HG02970 (cell line): ENCODE results near the gene SBNO2.

Experiments
- ATAC-seq: cut with Tn5 transposase; IDR thresholded peaks from one replicate; pipeline ENCODE4 v1.9.1; 2021; ENCODE audit warnings: mild to moderate bottlenecking, moderate library complexity, moderate number of reproducible peaks; ENCODE audit not compliant: unreplicated experiment, low FRiP score

The SBNO2 gene

DNA sequence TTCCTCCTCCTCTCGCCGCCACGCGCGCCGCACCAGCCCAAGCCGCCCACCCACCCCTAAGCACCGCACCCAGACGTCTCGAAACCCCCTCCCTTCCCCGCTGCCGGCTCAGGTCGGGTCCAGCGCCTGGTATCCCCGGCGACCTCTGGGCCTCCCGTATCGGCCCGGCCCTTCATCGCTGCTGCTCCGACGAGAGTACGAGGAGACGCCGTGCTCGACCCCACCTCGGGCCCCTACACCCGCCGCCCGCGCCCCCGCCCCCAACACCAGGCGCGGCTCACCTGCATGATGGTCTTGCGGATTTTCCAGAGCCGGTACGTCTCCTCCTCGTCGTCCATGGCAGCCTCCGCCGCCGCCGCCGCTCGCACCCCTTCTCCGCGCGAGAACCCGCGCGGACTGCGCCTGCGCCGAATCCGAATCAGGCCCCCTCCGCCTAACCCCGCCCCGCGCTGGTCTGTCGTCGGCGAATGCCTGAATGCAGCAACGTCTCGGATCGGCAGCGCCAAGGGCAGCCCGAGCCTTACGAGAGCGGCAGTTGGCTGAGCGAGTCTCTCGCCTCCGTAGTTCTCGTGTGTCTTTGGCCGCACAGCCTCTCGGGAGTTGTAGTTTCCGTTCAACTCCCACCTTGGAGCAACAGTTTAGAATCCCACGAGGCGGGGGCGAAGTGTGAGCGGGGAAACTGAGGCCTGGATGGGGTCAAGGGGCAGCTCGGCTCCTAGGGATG is 78.9 kb downstream of the SBNO2 start, which contains the start of gene POLR2E:
Gene POLR2E (minus strand): TSS at position 398 of the 724 bp plus-strand sequence. CDS start 60 bp downstream, at position 338.
- peak; percentile 88 for ATAC-seq

DNA sequence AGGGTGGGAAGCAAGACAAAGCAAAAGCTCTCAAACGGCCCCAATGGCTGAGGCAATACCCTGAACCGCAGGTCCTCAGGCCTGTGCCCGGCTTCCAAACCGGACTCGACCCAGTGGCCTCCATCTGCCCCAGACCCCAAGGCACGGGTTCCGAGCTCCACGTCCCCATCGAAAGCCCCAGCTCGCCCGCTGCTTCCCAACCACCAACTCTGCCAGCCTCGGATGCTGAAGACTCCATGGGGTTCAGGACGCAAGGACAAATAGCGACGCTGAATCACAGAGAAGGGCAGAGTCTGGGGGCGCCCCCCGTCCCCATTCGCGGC is 79.5 kb downstream of the SBNO2 start:
- ATAC-seq: no peak

DNA sequence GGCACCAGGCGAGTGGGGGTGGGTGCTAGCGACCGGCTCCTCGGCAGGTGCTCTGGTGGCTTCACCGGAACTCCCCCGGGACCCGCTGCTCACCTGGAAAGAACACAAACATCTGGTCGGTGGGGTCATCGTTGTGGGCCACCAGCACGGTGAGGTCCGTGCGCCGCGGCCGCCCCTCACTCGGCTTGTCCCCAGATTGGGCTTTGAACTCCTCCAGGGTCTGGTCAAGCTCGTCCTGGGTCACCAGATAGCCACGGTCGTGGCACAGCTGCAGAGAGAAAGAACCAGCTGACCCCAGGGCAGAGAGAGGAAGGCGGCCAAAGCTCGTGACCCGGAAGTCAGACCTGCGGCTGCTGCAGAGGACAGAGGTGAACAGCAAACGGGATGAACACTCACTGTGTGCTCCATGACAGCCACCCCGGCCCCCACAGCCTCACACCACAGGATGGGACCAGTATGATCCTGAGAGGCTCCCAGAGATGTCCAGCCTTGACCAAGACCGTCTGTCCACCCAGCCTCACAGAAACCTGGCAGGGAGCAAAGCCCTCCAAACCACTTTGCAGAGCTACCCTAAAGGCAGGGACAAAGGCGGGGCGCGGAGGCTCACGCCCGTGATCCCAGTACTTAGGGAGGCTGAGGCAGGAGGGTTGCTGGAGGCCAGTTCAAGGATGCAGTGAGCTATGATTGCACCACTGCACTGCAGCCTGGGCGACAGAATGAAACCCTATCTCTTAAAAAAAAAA is 80.1 kb downstream of the SBNO2 start:
- no peak for ATAC-seq

DNA sequence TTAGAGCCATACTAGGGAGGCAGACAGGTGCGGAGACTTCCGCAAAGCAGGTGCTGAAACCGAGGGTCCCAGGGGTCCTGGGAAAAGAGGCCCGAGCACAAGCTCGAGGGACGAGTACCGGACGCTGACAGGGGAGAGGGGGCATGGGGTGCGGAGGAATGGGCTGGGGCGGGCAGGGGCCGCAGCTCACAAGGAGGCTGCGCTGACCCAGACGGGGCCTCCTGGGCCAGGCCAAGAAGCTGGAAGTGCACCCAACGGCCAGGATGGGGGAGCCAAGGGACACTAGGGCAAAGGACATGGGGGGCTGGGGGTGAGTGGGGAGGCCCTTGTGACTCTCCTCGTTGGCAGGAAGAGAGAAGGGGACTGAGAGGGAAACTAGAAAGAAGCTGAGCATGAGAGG is 80.7 kb downstream of the SBNO2 start:
- ATAC-seq: no peak

DNA sequence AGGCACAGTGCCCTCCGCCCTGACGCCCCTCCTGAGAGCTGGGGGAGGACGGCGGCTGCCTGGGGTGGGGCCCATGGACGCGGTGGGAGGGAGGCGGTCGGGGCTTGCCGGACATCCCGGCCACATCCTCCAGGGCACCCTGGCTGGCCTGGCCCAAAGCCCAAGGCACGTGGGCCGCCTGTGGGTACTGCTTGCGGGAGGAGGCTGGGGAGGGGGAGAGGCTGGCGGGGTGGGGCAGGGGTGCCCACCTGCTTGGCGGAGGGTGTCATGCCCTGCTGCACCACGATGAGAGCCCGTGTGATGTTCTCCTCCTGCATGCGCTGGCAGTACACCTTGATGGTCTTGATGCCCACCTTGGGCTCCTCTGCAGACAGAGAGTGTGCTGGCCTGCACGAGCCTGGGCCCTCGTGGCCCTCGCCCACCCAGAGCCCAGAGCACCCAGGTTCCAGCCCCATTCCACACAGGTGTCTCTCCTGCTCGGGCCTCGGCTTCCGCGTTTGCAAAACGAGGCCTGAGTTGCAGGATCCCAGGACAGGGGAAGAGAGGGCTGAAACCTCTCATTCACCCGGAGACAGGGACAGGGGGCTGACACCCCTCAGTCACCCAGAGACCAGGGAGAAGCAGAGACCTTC is 82.4 kb downstream of the SBNO2 start:
- no peak for ATAC-seq

DNA sequence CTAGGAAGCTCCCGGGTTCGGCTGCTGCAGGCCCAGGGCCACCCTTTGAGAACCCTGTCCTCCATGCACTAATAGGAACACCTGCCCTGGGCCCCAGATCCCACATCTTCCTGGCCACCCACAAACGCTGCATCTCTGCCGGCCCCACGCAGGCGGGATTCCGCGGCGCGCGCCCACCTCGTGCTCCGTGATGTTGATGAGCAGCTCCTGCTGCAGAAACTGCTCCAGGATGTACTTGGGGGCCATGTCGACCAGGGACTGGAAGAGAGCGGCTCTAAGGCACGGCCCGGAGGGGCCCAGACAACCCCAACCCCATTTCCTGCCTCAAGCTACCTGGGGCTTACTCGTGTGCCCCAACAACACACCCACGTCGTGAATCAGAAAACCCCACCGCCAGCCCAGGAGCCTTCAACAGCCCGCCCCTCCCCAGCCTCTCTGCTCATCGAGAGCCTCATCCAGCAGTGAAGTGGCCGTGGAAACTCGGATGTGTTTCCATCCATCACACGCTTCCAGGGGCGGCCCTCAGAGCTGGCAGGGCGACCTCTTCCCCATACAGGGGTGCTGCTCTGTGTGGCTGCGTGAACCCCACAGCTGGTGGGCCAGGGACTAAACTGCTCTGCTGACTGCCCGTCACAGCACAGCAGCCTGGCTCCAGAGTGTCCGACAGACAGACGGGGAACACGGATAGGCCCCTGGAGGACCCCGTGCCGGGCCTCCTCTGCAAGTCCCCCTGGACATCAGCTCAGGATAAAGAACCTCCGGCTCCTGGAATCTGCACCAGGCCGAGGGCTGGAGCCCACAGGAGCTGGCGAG is 83.1 kb downstream of the SBNO2 start:
- ATAC-seq: no peak

DNA sequence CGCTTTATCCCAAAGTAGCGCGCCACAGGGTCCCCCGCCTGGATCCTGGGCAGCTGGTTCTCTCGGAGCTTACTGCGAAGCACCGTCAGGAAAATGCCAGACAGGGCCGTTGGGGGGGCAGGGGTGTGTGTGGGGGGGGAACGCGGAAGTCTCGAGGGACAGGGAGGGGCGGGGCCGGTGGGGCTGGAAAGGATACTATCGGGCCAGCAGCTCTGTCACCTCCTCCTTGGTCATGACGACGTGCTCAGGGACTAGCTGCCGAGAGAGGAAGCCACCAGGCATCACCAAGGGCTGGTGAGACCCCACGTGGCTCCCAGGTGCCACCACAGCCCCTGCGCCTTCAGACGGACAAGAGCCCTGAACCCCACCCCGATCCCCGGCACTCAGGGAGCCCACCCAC is 84.2 kb downstream of the SBNO2 start:
- no peak for ATAC-seq

DNA sequence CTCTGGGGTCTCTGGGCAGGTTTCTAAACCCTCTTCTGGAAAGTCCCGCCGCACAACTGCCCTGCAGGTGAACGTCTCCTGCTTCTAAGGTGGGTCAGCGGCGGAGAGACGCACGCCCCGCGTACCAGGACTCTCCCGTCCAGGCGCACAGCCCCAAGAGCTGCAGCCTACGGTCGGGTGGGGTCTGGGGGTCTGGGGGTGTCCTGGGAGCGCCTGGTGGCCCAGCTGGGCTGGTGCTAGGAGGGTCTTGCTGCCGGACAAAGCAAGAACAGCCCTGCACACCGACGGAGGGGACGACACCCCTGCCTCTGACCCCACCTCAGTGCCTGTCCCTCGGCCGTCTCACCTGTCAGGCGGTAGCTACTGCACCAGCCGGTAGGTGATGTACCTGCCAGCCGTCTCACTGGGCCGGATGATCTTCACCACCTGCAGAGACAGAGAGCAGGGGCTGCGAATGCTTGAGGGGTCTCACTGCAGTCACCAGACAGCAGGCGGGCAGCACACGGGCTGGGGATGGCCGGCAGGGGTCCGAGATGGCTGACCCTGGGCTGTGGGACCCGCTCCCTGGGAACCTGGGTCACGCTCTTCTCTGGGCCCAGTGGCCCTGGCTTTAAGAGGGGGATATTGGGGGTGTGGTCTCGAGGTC is 84.8 kb downstream of the SBNO2 start:
- no peak for ATAC-seq

DNA sequence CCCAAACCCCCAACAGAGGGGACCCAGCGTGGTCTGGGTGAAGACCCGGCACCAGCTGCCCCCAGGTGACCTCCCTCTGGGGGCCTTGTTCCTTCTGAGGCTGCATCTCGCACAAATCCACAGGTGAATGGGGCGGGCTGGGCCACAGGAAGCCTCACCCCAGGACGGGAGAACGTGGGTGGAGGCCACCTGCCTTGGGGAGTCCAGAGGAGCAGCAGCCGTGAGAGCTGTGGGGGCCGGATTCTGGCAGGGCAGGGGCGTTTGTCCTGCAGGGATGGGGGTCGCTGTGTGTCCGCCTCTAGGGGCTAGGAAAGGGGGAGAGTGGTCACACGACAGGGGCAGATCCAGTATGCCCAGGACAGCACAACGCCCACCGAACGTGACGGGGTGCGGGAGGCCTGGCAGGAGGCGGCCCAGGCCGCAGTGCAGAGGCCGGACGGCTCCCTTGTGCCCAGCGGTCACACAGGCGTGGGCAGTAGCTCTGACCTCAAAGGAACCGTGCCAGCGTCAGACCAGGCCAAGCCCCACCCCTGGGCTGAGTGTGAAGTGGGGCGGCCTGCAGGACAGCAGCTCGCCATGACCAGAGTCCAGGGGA is 85.6 kb downstream of the SBNO2 start:
- no peak for ATAC-seq

DNA sequence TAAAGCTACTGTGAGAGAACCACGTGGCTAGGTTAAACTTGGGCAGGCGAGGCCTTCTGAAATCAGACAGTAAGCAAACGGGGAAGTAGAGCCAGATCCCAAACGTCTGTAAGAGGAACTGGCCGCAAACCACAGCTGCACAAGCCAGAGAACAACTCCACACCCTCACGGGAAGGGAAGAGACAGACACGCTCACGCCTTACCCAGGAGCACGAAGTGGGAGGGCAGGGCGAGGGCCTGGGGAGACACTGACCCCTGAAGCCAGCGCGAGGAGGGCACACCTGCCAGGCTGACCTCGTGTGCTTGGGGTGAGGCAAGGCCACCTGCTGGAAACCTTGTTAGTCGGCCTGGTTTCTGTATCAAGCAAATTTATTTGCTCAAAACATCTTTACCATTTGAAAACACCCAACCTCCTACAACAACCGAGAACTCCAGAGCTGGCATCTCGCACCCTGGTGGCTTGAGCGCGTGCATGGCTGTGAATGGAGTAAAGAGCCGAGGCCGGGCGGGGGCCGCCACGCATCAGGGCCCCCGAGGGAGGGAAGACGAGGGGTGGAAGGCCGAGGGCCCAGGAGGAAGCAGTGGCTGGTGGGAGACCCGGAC is 86.2 kb downstream of the SBNO2 start:
- ATAC-seq: no peak

DNA sequence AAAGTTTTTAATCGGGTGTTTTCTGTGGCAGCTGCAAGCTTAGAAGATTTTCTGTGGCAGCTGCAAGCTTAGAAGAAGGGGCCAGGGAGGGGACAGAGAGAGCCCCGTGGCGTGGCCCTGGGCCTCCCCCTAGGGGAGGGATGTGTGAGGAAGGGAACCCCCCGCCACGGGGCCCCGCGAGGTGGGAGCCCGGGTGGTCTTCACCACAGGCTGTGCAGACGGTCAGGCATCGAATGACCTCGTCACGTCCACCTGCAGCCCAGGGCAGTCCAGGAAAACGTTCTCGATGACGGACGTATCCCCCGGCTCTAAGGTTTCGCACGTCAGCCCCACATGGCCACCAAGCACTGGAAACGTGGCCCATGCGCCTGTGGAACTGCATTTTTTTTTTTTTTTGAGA is 87.5 kb downstream of the SBNO2 start:
- no peak for ATAC-seq

DNA sequence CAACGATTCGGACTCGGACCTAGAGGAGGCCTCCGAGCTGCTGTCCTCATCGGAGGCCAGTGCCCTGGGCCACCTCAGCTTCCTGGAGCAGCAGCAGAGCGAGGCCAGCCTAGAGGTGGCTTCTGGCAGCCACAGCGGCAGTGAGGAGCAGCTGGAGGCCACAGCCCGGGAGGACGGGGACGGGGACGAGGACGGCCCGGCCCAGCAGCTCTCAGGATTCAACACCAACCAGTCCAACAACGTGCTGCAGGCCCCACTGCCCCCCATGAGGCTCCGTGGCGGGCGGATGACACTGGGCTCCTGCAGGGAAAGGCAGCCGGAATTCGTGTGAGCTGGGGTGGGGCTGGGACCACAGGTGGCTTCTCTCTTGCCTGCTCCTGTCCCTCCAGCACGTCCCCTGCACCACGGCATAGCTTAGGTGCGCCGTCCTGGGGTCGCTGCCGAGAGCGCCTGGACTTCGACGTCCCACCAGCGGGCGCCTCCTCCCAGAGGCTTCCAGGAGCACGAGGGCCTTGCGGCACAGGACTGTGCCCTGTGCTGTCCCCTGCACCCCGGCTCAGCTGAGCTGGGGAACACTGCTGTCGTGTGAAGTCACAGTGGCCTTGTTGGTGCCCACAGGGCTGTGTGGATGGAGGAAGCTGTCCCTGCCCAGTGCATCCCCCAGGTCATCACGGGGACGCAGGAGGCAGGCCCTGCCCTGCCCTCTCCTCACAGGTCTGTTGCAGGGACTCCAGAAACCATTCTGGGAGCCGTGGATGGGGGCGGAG is 88.2 kb downstream of the SBNO2 start:
- no peak for ATAC-seq

DNA sequence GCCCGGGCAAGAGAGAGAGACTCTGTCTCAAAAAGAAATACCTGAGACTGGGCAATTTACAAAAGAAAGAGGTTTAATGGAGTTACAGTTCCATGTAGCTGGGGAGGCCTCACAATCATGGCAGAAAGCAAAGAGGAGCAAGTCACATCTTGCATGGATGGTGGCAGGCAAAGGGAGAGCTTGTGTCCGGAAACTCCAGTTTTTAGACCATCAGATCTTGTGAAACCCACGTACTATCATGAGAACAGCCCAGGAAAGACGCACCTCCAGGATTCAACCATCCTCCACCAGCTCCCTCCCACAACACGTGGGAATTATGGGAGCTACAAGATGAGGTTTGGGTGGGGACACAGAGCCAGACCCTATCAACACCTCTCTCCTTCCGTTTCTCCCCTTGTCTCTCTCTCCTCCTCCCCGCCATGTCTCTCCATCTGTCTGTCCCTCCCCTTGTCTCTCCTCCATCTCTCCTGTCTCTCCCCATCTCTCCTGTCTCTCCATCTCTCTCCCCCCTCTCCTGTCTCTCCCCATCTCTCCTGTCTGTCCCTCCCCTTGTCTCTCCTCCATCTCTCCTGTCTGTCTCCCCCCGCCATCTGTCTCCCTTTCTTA is 88.9 kb downstream of the SBNO2 start:
- ATAC-seq: no peak

DNA sequence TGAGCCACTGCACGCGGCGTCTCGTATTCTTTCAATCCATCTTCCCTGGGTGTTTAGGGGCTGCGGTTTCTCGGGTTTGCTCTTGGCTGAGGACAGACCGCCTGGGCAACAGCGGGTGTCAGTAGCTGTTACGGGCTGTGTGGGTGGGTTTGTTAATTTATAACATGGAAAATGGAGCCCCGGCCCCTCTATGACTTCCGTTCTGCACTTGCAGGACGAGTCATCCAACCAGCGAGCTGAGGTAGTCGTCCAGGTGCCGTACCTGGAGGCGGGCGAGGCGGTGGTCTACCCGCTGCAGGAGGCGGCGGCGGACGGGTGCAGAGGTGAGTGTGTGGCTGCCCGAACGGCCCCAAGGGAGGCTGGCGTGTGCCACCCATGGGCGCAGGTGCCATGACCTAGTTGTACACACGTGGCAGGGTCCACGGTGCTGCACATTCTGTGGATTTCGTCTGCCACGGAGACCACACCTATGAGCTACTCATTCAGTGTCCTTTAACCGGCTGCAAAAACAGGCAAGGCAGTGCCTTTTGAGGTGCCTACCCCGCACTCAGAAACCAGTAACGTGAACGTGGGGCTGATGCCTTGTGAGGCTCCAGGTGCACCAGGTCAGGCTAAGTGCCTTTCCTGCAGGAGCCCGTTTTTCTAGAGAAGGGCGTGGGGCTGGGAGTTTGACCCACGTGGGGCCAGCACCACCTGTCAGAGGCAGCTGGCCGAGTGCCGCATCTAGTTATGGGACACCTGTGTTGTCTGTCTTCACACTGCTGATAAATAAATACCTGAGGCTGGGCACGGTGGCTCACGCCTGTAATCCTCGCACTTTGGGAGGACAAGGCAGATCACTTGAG is 89.8 kb downstream of the SBNO2 start:
- no peak for ATAC-seq

DNA sequence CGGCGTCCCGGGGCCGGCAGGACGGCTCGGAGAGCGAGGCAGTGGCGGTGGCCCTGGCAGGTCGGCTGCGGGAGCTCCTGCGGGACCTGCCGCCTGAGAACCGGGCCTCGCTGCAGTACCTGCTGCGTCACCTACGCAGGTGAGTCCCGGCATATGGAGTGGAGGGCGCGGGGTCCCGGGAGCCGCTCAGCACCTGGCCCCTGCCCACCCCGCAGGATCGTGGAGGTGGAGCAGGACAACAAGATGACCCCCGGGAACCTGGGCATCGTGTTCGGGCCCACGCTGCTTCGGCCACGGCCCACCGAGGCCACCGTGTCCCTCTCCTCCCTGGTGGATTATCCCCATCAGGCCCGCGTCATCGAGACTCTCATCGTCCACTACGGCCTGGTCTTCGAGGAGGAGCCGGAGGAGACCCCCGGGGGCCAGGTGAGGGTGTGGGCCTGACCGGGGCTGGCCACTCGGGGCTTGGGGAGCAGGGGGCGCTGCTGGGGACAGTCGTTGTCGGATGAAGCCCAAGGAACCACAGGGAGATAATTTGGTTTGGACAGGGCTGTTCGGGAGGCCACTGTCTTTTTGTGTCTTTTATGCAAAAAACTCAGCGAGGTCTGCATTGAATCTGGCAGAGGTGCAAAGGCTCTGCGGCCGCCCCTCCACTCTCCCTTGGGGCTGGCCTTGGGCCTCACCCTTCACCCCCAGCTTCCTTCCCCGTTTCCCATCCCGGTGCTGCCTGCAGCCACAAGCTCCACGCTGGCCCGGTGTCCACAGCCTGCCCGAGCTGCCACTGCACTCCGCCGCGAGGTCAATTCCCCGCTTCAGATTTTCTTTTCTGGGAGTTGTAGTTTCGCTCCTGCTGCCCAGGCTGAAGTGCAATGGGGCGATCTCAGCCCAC is 90.9 kb downstream of the SBNO2 start:
- no peak for ATAC-seq

DNA sequence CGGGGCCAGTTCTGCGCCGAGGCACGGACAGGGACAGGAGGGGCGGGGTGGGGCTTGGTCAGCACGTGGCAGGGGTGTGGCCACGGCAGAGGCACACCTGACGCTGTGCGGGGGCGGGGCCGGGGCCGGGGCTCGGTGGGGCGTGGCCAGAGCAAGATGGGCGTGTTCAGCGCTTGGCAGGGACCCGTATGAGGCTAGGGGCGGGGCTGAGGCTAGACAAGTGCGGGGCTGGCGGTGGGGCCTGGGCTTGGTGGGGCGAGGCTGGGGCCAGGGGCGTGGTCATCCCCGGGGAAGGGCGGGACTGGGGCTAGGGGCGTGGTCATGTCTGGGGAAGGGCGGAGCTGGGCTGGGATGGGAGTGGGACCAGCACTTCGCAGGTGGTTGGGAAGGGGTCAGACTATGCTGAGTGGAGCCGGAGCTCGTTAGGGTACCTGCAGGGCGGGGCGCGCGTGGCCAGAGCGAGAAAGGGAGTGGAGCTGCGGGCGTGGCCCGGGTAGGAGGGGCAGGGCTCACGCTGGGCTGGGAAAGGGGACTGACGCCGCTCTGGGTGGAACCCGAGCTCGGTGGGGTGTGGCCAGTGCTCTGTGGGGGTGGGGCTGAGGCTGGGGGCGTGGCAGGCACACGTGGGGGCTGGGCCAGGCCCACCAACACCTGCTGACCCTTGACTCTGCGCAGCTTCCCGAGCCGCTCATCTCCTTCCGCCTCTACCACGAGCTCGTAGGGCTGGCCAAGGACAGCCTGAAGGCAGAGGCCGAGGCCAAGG is 91.7 kb downstream of the SBNO2 start:
- ATAC-seq: no peak
